ENCODE data around the gene KRT81. TPM values are rescaled to one million over a fixed set of nuclear protein-coding genes. Genes with fewer than 3 reads are reported as not detected.

The KRT81 gene
- total and polyA plus RNA-seq, 7 donors: 0.03 to 0.14 TPM; not detected in 5

DNA sequence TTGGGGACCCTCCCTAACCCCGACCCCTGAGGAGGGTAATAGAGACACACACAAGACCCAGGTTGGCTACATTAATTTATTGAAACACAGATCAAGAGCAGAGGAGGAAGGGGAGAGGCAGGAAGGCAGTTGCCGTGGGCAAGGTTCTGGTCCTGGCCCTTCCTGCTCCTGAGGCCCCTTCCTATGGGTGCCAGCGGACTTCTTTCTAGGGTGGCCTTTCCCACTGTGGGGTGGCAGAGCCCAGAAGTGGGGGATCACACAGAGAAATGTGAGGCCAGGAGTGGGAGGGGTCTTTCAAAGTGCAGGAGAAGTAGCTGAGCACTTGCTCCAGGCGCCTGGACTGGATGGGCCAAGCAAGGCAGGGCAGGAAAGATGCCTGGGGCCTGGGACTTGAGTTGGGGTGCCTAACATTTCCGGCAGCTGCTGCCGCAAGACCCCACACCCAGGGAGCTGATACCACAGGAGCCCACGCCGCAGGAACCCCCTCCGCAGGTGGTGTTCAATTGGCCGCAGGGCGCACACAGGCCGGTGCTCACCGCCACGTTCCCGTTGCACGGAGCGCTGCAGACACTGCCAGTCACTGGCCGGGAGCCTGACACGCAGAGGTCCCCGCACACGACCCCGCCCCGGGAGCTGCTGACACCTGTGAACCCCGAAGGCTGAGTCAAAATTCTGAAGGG lies 5.3 kb downstream of the KRT81 start:
- no peaks in the 10 kb centered on the region for H3K36me3 ChIP-seq (ENCODE audit: insufficient read depth in 1 of 2, low read depth in 1 of 2)
- H3K27ac ChIP-seq: no peak overlapping the region
- no peak for ATAC-seq
- no peaks in the 10 kb centered on the region for H3K27me3 ChIP-seq (ENCODE audit: insufficient read depth in 3 of 3, low read length in 2 of 3)
- intact Hi-C loops (cut with DNase I): no loop called here
- no peaks in the 10 kb centered on the region for H3K9me3 ChIP-seq
- H3K4me3 ChIP-seq: no peak overlapping the region
- TF ChIP-seq, protein P1, sequence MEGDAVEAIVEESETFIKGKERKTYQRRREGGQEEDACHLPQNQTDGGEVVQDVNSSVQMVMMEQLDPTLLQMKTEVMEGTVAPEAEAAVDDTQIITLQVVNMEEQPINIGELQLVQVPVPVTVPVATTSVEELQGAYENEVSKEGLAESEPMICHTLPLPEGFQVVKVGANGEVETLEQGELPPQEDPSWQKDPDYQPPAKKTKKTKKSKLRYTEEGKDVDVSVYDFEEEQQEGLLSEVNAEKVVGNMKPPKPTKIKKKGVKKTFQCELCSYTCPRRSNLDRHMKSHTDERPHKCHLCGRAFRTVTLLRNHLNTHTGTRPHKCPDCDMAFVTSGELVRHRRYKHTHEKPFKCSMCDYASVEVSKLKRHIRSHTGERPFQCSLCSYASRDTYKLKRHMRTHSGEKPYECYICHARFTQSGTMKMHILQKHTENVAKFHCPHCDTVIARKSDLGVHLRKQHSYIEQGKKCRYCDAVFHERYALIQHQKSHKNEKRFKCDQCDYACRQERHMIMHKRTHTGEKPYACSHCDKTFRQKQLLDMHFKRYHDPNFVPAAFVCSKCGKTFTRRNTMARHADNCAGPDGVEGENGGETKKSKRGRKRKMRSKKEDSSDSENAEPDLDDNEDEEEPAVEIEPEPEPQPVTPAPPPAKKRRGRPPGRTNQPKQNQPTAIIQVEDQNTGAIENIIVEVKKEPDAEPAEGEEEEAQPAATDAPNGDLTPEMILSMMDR (IDR thresholded peaks at IDR 0.05): no peak
- no peaks in the 10 kb centered on the region for H3K4me1 ChIP-seq
- DNase-seq: no peak
- 88 to 89% (median 89%) methylated on average over 24 of the region's 24 CpGs for WGBS, 3 donors

DNA sequence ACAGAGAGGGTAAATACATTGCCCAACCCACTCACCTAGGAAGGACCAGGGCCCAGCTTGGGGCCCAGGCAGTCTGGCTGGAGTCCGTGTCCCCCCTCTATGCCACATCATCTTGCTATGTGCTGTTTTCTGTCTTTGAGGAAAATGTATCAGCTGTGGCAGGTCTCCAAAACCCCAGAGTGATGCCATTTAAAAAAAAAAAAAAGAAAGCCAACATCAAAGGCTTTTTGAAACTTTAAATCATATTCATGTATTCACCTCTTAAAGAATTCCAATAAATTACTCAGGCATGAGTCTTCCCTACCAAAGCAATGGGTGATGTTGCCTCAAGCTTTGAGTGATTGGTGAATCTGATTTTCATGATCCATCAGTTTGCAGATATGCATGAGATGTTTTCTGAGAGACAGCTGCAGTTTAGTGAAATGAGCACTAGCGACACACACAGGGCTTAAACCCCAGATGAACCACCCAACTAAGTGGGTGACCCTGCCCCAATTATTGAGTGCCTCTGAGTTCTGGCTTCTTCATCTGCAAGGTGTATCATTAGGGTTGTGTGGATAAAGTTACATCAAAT lies 6.1 kb downstream of the KRT81 start:
- Histone ChIP-seq H3K27ac (no peak overlapping the region), H3K4me1 (peaks cover 6% of the 10 kb centered on the region), H3K27me3 (ENCODE audit: insufficient read depth in 3 of 3, low read length in 2 of 3) (no peaks in the 10 kb centered on the region), H3K4me3 (no peak overlapping the region), H3K9me3 (no peaks in the 10 kb centered on the region), H3K36me3 (ENCODE audit: insufficient read depth in 1 of 2, low read depth in 1 of 2) (no peaks in the 10 kb centered on the region)
- intact Hi-C loops (cut with DNase I): no loop called here
- ATAC-seq (no peak), DNase-seq (no peak)
- 92 to 98% (median 93%) methylated on average over 2 of the region's 2 CpGs for WGBS, 3 donors
- TF ChIP-seq, protein P1 (IDR thresholded peaks at IDR 0.05): no peak

DNA sequence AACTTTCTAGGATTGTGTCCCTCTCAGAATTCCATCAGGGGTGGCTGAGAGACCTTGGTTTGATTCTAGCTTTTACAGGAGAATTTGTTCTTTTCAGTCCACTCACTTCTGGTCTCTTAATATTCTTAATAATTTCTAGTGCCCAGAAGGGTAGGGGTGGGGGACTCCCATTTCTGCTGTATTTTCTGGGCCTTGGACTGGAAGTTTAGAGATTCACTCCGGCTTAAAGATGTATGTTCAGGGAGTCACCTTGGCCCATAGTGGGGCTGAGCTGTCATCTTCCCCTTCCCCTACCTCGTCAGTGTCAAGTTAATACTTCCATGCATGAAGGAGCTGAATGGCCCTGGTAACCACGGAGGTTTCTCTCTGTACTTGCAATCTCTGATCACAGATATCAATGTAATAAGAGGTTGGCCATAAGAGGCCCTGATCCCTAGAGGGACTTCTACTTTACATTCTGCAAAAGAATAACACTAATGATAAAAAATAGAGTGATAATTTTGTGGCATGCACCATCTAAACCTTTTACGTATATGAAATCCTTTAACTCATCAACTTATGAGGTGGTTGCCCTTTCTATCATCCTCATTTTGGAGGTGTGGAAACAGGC lies 6.7 kb downstream of the KRT81 start:
- Histone ChIP-seq H3K27me3 (ENCODE audit: insufficient read depth in 3 of 3, low read length in 2 of 3) (no peaks in the 10 kb centered on the region), H3K4me3 (no peak overlapping the region), H3K36me3 (ENCODE audit: insufficient read depth in 1 of 2, low read depth in 1 of 2) (no peaks in the 10 kb centered on the region), H3K27ac (no peak overlapping the region), H3K4me1 (peaks cover 7% of the 10 kb centered on the region), H3K9me3 (no peaks in the 10 kb centered on the region)
- intact Hi-C loops (cut with DNase I): no loop called here
- TF ChIP-seq, protein P1 (IDR thresholded peaks at IDR 0.05): no peak
- ATAC-seq (no peak), DNase-seq (no peak)
- 69 to 88% (median 77%) methylated on average over 4 of the region's 4 CpGs for WGBS, 3 donors

- DNase-seq (peak; percentile 77 to 79), ATAC-seq (peak; percentile 28 to 73 (median 67))
- H3K4me3 ChIP-seq: no peak overlapping the region
- no peaks in the 10 kb centered on the region for H3K36me3 ChIP-seq (ENCODE audit: insufficient read depth in 1 of 2, low read depth in 1 of 2)
- intact Hi-C loops (cut with DNase I): no loop called here
- peak overlapping the region; percentile 39 for H3K27ac ChIP-seq
- TF ChIP-seq, protein P1 (IDR thresholded peaks at IDR 0.05): no peak
- H3K9me3 ChIP-seq: no peaks in the 10 kb centered on the region
- H3K27me3 ChIP-seq (ENCODE audit: insufficient read depth in 3 of 3, low read length in 2 of 3): no peaks in the 10 kb centered on the region
- H3K4me1 ChIP-seq: peaks cover 7% of the 10 kb centered on the region
- 36 to 48% (median 42%) methylated on average over 4 of the region's 4 CpGs for WGBS, 3 donors
Observed at GRCh38 chr12:52280796-52281560, 10.4 kb downstream of the KRT81 start.
